Measurements from ENCODE around the gene USP6NL. TPM values are rescaled to one million over a fixed set of nuclear protein-coding genes. Genes with fewer than 3 reads are reported as not detected.

The USP6NL gene
- polyA plus RNA-seq, 3 donors = 5.5 to 7.7 (median 6.7) TPM

GRCh38 chr10:11510736-11511135, 100.7 kb downstream of the USP6NL start:
- Mint-ChIP-seq H3K4me1 (peaks cover 2% of the 10 kb centered on the region), H3K9me3 (no peaks in the 10 kb centered on the region), H3K36me3 (peaks cover 7 to 16% of the 10 kb centered on the region in 2 donors), H3K4me3 (no peak overlapping the region), H3K27me3 (ENCODE audit: low read depth in 3 of 3) (peaks cover 0 to 4% (median 0%) of the 10 kb centered on the region in 3 donors), H3K27ac (no peak overlapping the region)
- TF ChIP-seq, protein P1, sequence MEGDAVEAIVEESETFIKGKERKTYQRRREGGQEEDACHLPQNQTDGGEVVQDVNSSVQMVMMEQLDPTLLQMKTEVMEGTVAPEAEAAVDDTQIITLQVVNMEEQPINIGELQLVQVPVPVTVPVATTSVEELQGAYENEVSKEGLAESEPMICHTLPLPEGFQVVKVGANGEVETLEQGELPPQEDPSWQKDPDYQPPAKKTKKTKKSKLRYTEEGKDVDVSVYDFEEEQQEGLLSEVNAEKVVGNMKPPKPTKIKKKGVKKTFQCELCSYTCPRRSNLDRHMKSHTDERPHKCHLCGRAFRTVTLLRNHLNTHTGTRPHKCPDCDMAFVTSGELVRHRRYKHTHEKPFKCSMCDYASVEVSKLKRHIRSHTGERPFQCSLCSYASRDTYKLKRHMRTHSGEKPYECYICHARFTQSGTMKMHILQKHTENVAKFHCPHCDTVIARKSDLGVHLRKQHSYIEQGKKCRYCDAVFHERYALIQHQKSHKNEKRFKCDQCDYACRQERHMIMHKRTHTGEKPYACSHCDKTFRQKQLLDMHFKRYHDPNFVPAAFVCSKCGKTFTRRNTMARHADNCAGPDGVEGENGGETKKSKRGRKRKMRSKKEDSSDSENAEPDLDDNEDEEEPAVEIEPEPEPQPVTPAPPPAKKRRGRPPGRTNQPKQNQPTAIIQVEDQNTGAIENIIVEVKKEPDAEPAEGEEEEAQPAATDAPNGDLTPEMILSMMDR (IDR thresholded peaks at IDR 0.05) = no peak
- Histone ChIP-seq H3K79me2 (ENCODE audit: insufficient read depth, low read length) (no peaks in the 10 kb centered on the region), H3K27me3 (ENCODE audit: control insufficient read depth in 2 of 2, insufficient read depth in 2 of 2, low read length in 2 of 2) (no peaks in the 10 kb centered on the region), H3K36me3 (replicated peaks in 1 of 2; ENCODE audit: control insufficient read depth in 1 of 2, insufficient read depth in 2 of 2, low read length in 2 of 2) (peaks cover 0 to 16% of the 10 kb centered on the region in 2 donors), H3K4me1 (ENCODE audit: control insufficient read depth in 1 of 2, insufficient read depth in 2 of 2, low read length in 2 of 2) (no peaks in the 10 kb centered on the region), H3K4me2 (replicated peaks; ENCODE audit: extremely low read depth, low read length, poor library complexity, severe bottlenecking) (no peak overlapping the region), H3K9ac (ENCODE audit: insufficient read depth, low read length, poor library complexity, severe bottlenecking) (no peak overlapping the region), H2AFZ (ENCODE audit: insufficient read depth, low read depth, low read length, poor library complexity, severe bottlenecking) (no peak overlapping the region), H3K27ac (ENCODE audit: low read depth in 1 of 2, low read length in 2 of 2) (no peak overlapping the region), H4K20me1 (ENCODE audit: insufficient read depth, low read length) (no peaks in the 10 kb centered on the region), H3K9me3 (replicated peaks in 1 of 2; ENCODE audit: control insufficient read depth in 1 of 2, insufficient read depth in 1 of 2, low read length in 2 of 2) (no peaks in the 10 kb centered on the region), H3K4me3 (replicated peaks in 1 of 3; ENCODE audit: low read depth in 2 of 3, low read length in 3 of 3) (no peak overlapping the region)
- WGBS (ENCODE audit: insufficient coverage) = 77% methylated on average over 3 of the region's 3 CpGs
- no peak for DNase-seq
- intact Hi-C loops (cut with micrococcal nuclease) = no loop called here

DNA sequence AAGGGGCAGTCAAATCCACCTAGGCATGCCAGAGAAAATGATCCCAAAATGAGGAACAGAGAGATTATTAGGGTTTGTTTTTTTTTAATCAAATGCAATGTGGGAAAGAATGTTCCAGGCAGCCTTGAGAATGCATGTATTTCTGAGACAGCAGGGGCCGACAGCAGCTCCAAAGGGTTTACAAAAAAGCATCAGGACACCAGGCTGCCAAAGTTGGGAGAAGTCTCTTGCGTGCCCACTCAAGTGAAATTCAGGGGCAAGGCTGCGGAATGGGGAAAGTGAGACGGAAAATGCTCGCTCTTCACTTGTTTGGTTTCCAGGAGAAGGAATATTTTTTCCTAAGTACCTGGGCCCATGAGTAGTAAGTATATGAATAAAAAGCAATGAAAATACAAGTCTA, 101.2 kb downstream of the USP6NL start:
- Histone ChIP-seq H3K9me3 (replicated peaks in 1 of 2; ENCODE audit: control insufficient read depth in 1 of 2, insufficient read depth in 1 of 2, low read length in 2 of 2) (no peaks in the 10 kb centered on the region), H3K4me2 (replicated peaks; ENCODE audit: extremely low read depth, low read length, poor library complexity, severe bottlenecking) (no peak overlapping the region), H3K9ac (ENCODE audit: insufficient read depth, low read length, poor library complexity, severe bottlenecking) (no peak overlapping the region), H3K36me3 (replicated peaks in 1 of 2; ENCODE audit: control insufficient read depth in 1 of 2, insufficient read depth in 2 of 2, low read length in 2 of 2) (peaks cover 0 to 16% of the 10 kb centered on the region in 2 donors), H3K27me3 (ENCODE audit: control insufficient read depth in 2 of 2, insufficient read depth in 2 of 2, low read length in 2 of 2) (no peaks in the 10 kb centered on the region), H3K27ac (ENCODE audit: low read depth in 1 of 2, low read length in 2 of 2) (no peak overlapping the region), H3K79me2 (ENCODE audit: insufficient read depth, low read length) (no peaks in the 10 kb centered on the region), H2AFZ (ENCODE audit: insufficient read depth, low read depth, low read length, poor library complexity, severe bottlenecking) (no peak overlapping the region), H3K4me1 (ENCODE audit: control insufficient read depth in 1 of 2, insufficient read depth in 2 of 2, low read length in 2 of 2) (no peaks in the 10 kb centered on the region), H3K4me3 (replicated peaks in 1 of 3; ENCODE audit: low read depth in 2 of 3, low read length in 3 of 3) (no peak overlapping the region), H4K20me1 (ENCODE audit: insufficient read depth, low read length) (no peaks in the 10 kb centered on the region)
- Mint-ChIP-seq H3K27me3 (ENCODE audit: low read depth in 3 of 3) (peaks cover 0 to 4% (median 0%) of the 10 kb centered on the region in 3 donors), H3K36me3 (peaks cover 7 to 18% of the 10 kb centered on the region in 2 donors), H3K27ac (peak overlapping the region in 1 of 7 donors; percentile 66), H3K4me1 (no peaks in the 10 kb centered on the region), H3K9me3 (no peaks in the 10 kb centered on the region), H3K4me3 (no peak overlapping the region)
- TF ChIP-seq, protein P1 (IDR thresholded peaks at IDR 0.05) = no peak
- intact Hi-C loops (cut with micrococcal nuclease) = no loop called here
- WGBS (ENCODE audit: insufficient coverage) = 90% methylated on average over 1 of the region's 5 CpGs
- DNase-seq = no peak

All from CD14-positive monocyte (primary cell).